Measurements from ENCODE around the gene SWAP70.
"Not testable (repeated sequence)": the region's sequence is repeated elsewhere in the genome, so short reads cannot be mapped to it uniquely, and the experiment has no call there.

SWAP70 gene

GRCh38 chr11:9722023-9722422, 58.1 kb downstream of the SWAP70 start:
- DNase-seq (ENCODE audit: low read depth in 3 of 3), result no peak

DNA sequence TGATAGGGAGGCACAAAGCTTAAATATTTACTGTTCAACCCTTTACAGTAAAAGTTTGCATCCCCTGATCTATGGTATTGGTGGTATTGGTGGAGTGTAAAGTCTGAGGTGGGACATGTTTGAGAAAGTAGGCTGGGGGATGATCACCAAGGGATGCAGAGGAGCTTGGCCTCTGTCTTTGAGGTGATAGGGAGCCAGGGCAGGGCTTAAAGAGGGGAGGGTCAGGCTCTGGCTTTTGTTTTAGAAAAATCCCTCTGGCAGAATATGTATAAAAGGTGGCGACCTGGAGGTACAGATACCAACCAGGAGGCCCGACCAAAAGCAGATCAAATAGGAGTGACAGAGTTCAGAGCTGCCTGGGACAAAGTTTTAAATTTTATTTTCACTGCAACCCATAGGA, 59.0 kb downstream of the SWAP70 start:
- no peak for DNase-seq (ENCODE audit: low read depth in 3 of 3)

DNA sequence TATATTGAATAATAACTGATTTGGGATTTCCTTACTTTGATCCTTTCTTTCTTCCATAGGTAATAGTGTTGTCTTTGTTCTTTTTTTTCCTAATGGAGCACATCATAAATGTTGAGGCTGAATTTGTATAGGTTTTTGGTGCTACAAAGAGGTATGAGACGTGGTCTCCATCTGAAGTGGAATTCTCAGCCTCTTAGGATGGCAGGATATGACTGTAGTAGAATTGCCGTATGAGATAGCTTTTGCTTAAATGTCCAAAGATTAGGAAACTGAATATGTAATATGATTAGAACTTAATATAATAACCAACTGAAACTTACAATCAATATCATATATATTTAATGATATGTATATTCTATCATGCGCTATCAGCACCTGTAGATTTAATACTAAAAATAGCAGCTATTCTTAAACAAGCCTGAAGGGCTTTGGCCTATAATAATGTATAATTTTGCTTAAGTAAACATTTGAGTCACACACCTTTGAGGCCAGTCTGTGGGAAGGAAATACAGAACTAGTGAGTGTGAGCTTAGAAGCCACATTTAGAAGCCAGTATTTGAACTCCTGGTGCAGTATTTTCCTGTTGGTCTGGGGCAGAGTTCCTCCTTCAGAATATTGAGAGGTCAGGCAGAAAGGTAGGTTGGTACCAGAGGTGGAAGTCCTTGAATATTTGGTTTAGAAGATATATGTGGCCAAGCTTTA, 62.6 kb downstream of the SWAP70 start:
- no peak for DNase-seq (ENCODE audit: low read depth in 3 of 3)

GRCh38 chr11:9728058-9728457, 64.2 kb downstream of the SWAP70 start:
- DNase-seq (ENCODE audit: low read depth in 3 of 3), result no peak

DNA sequence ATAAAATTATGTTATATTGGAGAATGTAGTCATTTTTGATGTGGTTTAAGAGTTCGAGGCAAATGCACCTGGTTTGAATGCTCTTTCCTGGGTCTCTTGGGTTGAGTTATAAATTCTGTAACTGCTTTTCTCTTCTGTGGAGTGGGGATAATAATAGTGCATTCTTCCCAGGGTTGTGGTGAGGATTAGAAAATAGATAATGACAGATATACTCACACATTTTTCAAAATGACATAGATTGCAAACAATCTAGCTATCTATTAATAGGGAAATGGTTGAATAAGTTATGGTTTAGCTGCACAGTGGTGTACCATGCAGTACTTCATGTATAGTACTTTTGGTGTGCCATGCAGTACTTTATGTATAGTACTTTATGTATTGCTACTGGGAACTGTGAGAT, 67.4 kb downstream of the SWAP70 start:
- no peak for DNase-seq (ENCODE audit: low read depth in 3 of 3)

DNA sequence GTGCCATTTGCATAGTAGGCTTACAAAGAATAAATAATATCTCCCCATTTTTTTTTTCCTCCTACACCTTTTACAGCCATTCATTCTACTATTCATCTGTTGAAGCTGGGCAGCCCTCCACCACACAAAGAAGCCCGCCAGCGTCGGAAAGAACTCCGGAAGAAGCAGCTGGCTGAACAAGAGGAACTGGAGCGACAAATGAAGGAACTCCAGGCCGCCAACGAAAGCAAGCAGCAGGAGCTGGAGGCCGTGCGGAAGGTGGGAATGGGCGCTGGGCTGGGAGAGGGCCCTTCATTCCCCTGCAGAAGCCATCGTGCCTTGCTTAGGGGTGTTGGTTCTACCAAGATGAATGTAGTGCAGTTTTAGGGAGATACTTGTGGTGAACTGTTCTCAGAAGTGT, 68.6 kb downstream of the SWAP70 start:
- DNase-seq (ENCODE audit: low read depth in 3 of 3), result no peak

GRCh38 chr11:9733212-9733611, 69.3 kb downstream of the SWAP70 start:
- no peak for DNase-seq (ENCODE audit: low read depth in 3 of 3)

DNA sequence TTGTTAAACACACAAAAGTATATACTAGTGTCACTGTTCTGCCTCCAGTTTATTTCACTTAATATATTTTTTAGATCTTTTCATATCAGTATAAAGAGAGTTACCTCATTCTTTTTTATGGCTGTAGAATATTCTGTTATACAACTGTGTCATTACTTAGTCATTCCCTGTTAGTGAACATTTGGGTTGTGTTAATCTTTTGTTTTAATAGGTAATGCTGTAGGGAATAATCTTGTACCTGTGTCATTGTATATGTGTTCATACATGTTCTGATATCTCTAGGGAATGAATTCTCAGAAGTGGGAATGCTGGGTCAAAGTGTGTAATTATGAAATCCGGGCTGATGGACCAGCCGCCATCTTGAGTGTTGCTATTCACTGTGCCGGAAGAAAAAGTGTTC, 71.4 kb downstream of the SWAP70 start:
- no peak for DNase-seq (ENCODE audit: low read depth in 3 of 3)

- DNase-seq (ENCODE audit: low read depth in 3 of 3), result no peak
Measured at GRCh38 chr11:9735919-9736318, 72.0 kb downstream of the SWAP70 start.

GRCh38 chr11:9736365-9736764, 72.5 kb downstream of the SWAP70 start:
- DNase-seq (ENCODE audit: low read depth in 3 of 3), result no peak

DNA sequence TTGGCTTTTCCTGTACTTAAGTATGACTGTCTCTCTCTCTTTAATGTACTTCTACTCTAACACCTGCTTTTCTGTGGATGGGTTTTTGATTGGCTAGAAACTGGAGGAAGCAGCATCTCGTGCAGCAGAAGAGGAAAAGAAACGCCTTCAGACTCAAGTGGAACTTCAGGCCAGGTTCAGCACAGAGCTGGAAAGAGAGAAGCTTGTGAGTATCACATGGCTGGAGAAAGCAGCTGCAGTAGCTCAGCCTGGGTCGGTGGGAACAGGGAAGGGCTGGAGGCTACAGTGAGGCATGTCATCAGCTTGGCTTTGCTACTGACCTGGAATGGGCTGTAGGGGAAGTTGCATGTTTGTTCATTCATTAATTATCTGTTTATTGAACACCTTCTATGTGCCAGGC, 74.2 kb downstream of the SWAP70 start:
- DNase-seq (ENCODE audit: low read depth in 3 of 3), result no peak

DNA sequence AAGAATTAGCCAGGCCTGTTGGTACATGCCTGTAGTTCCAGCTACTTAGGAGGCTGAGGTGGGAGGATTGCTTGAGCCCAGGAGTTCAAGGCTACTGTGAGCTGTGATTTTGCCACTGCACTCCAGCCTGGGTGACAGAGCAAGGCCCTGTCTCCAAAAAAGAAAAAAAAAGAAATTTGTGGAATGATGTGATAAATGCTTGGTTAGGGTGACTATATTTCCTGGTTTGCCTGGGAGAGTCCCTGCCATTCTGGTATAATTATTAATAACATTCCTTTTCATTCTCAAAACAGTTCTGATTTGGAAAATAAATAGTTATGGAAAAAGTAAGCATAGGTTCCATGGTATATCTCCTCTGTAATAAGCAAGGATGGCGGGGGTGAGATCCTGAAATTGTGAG, 74.8 kb downstream of the SWAP70 start:
- no peak for DNase-seq (ENCODE audit: low read depth in 3 of 3)

- no peak for DNase-seq (ENCODE audit: low read depth in 3 of 3)
Measured at GRCh38 chr11:9739123-9739900, 75.4 kb downstream of the SWAP70 start.

DNA sequence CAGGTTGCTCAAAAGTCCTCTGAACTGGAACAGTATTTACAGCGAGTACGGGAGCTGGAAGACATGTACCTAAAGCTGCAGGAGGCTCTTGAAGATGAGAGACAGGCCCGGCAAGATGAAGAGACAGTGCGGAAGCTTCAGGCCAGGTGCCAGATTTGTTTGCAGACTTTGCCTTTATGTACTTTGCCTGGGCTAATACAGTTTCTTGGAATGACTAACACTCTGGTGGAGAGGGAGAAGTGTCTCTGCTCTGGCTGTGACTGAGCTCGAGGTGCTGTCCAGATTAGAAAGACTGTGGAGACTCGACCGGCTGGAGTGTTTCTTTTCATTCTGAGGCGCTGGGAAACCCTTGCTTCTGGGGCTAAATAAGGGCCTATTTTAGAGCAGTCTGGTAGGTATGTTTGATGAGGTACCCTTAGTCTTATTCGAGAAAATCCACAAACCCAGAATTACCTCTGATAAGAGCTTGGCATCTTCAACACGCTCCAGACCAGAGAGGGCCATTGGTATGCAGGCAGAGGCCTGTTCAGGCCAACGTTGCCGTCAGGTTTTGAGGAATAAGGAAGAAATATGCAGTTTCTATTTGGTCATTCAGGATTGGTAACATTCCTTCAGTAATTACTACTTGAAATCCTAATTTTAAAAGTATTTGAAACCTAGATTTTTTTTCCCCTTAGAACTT, 76.5 kb downstream of the SWAP70 start:
- DNase-seq (ENCODE audit: low read depth in 3 of 3), result no peak

- no peak for DNase-seq (ENCODE audit: low read depth in 3 of 3)
Measured at GRCh38 chr11:9741260-9741659, 77.4 kb downstream of the SWAP70 start.

DNA sequence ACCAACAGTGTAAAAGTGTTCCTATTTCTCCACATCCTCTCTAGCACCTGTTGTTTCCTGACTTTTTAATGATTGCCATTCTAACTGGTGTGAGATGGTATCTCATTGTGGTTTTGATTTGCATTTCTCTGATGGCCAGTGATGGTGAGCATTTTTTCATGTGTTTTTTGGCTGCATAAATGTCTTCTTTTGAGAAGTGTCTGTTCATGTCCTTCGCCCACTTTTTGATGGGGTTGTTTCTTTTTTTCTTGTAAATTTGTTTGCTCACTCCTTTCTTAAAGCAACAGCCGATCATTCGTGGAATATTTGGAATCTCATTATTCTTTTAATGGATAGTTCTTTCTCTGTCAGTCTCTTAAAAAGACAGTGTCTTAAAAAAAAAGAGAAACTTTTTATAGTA, 79.6 kb downstream of the SWAP70 start:
- not testable (repeated sequence) for DNase-seq (ENCODE audit: low read depth in 3 of 3)

- DNase-seq (ENCODE audit: low read depth in 3 of 3), result no peak
Measured at GRCh38 chr11:9745411-9746211, 81.7 kb downstream of the SWAP70 start.

- no peak for DNase-seq (ENCODE audit: low read depth in 3 of 3)
Measured at GRCh38 chr11:9747229-9747628, 83.4 kb downstream of the SWAP70 start.

DNA sequence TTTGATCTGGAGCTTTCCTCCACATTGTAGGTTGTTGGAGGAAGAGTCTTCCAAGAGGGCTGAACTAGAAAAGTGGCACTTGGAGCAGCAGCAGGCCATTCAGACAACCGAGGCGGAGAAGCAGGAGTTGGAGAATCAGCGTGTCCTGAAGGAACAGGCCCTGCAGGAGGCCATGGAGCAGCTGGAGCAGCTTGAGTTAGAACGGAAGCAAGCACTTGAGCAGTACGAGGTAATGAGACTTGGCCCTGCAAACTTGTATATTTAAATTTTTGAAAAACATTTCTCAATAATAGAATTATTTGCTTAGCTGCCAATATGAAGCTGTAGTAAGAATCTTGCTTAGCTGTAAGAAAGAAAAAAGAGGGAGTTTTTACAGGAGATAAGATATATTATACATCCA, 84.0 kb downstream of the SWAP70 start:
- no peak for DNase-seq (ENCODE audit: low read depth in 3 of 3)

DNA sequence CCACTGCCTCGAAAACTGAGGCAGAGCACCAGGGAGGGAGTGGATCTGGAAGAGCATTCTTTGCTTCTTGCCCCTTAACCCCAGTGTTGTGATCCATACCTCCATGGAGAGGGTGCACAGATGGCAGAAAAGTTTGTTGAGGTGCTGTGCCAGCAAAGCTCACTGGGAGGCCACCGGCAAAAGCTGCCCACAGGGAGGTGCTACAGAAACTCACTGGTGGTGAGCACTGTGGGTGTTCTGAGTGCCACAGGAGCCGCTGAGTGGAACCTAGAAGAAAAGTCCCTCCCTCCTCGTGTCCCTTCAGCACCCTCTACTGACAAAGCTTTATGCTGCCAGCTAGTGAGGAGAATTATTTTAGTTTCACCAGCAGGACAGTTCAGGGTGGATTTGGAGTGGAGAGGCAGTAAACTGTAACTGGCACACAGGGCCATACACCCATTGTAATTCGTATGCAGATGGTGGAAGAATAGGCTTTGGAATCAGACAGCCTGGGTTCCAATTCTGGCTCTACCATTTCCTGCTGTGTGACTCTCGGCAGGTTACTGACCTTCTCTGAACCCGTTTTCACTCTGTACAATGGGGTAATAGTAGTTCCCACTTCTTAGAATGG, 84.6 kb downstream of the SWAP70 start:
- peak; percentile 28 to 51 (median 49) for DNase-seq (ENCODE audit: low read depth in 3 of 3)

DNA sequence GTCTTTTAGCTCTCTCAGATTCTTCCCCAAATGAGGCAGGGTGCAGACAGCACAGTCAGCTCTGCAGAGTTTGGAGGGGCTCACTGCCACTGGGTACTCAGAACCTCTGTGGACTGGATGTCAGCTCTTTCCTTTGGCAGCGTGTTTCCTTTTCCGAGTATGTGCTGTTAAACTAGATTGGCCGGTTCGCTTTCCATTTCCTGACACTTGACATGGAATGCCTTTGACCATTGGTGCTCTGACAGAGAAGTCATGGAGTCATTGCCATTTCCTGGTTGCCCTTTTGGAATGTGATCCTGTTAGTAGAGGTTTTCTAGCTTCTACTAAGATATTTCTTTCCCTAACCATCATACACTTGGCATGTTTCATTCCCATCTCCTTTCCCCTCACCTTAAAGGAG, 86.7 kb downstream of the SWAP70 start:
- no peak for DNase-seq (ENCODE audit: low read depth in 3 of 3)

- DNase-seq (ENCODE audit: low read depth in 3 of 3), result no peak
Measured at GRCh38 chr11:9752091-9752490, 88.2 kb downstream of the SWAP70 start.
